IPS DF 4.7 (cell line): ENCODE results near the gene GRK3.
"Not testable (repeated sequence)": the region's sequence is repeated elsewhere in the genome, so short reads cannot be mapped to it uniquely, and the experiment has no call there.

Experiments
- DNase-seq: peaks from one replicate; pipeline ENCODE4 v3.0.0-alpha.2; 2013; ENCODE audit warnings: low spot score; ENCODE audit errors: extremely low read depth

The GRK3 gene

DNA sequence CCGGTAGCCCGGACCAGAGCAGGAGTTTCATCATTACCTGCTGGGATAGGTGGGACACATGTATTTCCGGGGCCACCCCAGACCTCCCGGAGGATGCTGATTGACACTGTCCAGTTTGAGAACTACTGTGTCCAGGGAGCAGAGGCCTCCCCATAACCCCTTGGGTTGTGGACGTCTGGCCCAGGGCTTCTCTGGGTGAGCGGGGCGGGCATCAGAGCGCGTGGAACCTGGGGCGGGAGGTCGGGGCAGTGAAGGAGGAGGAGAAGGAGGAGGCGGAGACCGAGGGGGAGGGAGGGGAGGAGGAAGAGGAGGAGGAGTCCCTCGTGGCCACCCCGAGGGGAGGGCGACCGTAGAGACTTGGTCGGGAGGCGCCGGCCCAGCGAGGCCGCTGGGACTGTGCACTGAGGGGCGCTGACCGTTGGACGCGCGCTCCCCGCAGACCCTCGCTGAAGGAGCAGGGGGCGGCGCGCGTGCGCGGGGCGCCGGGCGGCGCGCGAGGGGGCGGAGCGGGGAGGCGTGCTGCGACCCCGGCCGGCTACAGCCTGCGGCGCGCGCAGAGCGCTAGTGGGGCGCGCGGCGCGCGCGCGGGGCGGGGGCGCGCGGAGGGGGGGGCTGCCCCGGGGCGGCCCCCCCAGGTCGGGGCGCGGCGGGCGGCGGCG, at the start of gene GRK3:
Gene GRK3, plus strand, starts transcription at position 356 of the 659 bp plus-strand sequence. CDS start 366 bp downstream, outside the sequence.
- no peak for DNase-seq

DNA sequence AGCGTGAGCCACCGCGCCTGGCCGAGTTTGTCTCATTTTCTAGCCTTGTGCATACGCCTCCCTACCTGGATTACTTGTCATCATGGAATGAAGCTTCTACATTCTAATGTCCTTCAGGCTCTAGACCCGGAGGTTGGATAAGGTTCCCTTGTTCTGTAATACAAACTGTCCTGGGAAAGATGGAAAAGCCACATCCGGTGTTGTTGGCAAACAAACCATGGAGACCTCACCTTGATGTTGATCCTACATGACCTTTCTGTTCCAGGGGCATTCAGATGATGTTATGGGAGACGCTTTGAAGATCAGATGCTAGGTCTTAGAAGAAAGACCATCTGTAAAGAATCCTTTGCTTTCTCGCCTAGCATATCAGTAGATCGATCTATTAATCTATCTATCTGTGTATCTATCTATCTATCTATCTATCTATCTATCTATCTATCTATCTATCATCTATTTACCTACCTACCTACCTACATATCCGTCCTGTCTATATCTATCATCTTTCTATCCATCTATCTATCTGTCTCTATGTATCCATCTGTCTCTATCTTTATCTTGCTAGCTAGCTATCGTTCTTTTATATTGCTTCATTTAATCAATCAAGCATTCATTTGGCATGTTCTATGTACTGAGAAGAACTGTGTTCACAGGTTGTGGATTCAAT, 46.3 kb upstream of the GRK3 start:
- no peak for DNase-seq

DNA sequence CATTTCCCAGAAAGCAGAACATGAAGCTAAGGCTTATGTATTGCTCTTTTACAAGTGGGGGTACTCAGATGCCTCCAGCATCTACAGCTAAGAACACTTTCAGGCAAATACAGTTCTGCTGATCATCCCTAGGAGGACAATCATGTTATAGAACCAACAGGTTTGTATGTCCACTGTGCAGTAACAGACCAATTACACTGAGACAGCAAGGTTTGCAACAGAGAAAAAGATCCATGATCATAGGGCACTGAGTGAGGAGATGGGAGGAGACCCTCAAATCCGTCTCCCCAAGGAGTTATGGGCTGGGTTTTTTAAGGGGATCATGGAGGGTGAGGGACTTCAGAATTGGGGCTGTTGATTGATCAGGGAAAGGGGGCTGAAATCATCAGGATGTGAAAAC, 39.1 kb upstream of the GRK3 start:
- no peak for DNase-seq

DNA sequence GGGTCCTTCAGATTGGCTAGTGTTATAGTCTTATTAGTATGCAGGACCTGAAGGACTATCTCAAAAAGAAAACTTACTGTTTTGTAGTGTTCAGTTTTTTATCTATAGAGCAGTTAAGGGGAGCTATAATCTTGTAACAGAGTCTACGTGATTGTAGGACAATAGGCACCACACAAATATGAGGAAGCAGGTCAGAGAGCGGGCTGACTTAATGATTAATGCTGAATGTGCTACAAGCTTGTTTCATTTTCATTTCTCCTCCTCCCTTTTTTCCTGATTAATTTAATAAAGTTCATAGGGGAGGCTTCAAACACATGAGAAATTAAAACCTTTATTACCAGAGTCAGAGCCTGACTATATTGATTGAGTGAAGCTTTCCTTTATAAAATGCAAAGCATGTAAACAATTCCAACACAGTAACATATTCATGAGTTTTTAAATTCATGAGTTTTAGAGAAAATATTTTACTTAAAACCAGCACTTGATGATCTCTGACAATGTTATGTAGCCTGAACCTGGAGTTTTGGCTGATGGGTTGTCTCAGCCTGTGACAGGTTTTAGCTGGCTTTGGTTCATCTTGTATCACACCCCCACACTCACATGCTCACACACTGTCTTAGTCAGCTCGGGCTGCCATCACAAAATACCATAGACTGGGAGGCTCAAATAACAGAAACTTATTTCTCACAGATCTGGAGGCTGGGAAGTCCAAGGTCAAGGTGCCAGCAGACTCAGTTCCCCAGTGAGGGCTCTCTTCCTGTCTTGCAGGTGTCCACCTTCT, 38.5 kb upstream of the GRK3 start:
- DNase-seq: not testable (repeated sequence)

DNA sequence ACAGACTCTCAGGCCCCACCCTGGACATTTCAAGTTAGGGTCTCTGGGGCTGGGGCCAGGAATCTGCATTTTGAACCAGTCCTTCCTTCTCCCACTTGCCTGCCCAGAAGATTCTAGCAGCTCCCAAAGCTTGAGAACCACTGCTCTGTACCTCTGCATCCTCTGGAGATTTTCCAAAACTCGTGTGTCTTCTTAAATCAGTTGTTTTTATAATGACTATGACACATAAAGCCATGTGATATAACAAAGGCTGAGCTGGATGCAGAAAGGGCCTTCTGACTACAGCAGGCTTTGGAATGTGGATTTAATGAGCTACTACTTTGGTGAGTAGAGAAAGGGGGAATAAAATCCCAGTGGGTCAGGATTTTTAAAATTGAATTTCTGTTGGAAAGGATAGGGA, 37.5 kb upstream of the GRK3 start:
- DNase-seq: not testable (repeated sequence)

DNA sequence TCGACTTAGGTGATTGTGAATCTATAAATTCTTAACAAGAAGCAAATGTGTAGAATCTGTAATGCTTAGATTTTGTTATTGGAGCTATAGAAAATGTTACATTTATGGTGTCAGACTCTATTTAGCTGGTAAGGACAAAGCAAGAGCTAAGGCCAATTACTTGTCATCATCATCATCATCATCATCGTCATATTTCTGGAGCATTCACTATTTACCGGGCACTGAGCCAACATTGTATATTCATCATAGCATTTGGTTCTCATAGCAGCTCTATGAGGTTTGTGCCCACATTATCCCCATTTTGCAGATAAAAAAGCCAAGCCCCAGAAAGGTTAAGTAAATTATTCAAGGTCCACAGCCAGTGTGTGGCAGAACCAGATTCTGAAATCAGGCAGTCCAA, 36.4 kb upstream of the GRK3 start:
- DNase-seq: not testable (repeated sequence)

DNA sequence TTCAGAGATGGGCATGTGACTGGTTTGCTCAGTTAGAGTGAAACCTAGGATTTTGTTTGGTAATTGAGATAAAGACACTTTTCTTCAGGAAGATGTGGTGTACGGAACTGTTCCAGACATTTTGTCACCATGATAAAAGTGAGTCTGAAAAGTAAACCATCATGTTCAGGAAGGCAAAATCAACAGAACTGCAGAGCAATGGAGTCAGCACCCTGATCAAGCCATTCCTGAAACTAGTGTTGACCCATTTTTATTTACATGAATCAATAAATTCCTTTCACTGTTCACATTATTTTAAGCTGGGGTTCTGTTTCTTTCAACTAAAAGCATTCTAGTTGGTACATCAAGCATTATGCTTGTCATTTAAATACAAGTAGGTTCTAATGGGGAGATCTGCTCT, 35.4 kb upstream of the GRK3 start:
- DNase-seq: not testable (repeated sequence)

DNA sequence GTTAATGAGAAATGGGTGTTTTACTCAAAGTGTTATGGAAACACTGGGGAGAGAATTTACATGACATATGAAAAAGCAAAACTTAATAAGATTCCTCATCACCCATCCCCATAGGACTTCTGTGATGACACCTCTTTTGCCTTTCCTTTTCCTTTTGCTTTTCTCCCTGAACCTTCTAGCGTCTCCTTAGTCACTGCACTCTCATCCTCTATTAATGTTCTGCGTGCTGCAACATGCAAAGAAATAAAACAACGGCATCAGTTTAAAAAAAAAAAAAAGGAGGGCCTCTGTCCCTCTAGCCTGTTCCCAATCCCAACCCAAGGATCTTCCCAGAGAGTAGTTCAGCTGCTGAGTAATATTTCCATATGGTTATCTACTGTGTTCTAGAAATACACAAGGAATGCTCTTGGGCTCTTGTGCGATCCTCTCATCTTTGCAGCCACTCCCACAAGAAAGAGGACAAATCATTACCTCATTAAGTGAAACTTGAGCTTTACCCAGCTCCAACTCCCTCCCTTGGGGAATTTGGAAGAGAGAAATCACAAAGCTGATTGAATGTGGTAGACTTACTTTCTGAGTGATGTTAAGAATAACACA, 34.8 kb upstream of the GRK3 start:
- DNase-seq: not testable (repeated sequence)

DNA sequence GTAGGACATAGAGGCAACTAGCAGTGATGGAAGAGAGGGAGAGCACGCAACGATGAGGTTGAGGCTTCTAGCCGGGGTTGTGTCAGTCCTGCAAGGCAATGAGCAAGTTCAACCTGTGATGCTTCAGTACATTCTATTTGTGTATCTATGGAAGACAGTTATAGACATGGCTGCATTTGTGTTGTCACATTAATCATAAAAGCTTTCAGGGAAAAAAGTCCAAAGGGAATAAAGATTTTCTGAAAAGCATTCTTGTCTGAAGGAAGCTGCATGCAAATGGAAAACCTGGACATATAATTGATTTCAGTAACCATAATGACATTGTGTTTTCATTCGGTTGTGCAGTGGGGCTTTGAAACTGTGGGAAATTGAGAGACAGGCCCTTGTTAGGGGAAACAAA, 32.8 kb upstream of the GRK3 start:
- not testable (repeated sequence) for DNase-seq

DNA sequence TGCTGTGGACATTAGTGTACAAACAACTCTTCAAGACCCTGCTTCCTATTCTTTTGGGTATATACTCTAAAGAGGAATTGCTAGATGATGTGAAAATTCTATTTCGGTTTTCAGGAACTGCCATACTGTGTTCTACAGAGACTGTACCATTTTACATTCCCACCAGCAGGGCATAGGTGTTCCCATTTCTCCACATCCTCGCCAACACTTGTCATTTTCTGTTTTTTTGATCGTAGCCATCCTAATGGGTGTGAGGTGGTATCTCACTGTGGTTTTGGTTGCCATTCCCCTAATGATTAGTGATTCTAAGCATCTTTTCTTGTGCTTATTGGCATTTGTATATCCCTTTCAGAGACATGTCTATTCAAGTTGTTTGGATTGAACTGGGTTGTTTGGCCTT, 29.8 kb upstream of the GRK3 start:
- no peak for DNase-seq

DNA sequence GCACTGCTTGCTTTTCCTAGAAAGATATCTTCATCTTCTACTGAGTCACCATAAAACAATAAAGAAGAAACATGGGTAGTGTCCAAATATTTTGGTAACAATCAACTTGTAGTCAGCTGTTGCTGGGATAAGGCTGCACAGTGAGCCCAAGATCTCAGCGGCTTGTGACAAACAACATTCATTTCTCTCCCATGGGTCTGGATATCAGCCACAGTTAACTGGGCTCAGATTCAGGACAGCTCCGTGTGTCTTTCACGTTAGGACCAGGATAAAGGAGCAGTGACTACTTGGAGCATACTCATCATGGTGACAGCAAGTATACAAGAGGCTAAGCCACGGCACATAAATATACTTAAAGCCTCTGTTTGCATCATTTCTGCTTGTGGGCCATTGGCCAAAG, 27.9 kb upstream of the GRK3 start:
- DNase-seq: no peak

DNA sequence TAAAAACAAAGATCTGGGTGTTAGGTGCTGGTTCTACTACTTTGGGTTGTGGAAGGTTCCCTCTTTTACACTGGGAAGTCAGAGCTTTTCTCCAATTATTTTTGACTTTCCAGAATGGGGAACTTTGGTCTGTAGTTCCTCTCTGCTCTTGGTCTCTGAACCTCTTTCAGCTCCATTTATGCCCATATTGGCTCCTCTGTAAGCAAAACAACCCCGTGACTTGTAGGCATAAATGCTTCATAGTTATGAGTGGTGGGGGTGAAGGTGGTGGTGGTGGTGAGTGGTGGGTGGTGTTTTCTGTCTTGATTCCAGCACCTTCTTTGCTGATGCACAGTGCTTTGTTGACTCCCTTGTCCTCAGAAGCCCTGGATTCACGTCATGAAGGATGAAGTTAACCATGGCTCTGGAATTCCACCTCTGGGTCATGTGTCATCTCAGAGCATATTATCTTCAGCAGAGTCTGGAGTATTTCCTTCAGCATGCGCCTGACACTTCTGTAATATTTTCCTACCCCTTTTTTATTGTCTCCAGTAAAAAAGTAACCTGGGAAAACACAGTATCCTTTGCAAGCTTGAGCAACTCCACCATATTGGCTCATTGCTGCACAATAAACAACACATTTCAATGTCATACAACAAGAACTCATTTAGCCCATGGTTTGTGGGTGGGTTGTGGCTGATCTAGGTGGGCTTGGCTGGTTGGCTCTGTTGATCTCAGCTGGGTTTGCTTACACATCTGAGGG, 24.1 kb upstream of the GRK3 start:
- DNase-seq: no peak

DNA sequence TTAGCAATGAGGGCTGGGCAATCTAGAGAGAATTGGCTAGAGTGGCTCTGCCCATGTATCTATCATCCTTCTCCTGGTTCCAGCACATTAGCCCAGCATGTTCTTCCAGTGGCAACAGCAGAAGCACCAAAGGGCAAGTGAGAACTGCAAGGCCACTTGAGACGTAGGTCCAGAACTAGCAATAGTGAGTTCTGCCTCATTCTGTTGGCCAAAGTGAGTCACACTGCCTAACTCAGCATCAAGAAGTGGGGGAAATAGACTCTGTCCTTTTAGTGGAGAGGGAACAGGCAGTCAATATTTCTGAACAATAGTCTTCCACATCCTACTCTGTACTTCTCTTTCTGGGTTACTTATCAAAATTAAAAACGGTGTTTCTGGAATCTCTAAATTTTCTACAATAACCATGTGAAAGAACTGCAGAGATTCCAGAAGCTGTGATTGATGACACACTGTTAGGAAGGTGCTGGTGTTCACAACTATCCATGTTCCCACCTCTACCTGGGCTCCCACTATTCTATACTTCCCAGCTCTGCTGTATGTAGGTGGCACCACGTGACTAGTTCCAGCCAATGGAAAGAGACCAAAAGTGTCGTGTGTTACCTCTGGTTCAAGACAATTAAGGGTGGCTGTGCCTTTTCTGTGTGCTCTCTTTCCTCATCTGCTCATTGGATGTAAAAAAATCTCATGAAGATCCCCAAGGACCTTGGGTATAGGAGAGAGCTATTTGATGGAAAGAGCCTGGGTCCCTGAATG, 23.4 kb upstream of the GRK3 start:
- no peak for DNase-seq

DNA sequence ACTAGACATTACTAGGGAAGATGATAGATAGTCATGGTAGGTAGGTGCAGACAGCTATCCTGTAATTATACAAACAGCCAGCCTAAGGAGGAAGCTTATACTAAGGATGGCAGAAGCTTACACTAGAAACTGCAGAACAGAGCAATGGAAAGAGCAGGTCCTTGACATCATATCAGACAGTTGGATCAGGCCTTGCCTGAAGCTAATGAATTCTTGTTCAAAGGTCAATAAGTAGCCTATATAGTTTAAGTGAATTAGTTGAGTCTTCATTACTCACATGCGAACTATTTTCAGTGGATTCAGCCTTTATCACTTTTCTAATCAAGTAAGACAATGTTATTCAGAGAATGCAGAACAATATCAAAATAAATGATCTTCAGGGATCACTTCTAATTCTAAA, 22.3 kb upstream of the GRK3 start:
- DNase-seq: no peak

DNA sequence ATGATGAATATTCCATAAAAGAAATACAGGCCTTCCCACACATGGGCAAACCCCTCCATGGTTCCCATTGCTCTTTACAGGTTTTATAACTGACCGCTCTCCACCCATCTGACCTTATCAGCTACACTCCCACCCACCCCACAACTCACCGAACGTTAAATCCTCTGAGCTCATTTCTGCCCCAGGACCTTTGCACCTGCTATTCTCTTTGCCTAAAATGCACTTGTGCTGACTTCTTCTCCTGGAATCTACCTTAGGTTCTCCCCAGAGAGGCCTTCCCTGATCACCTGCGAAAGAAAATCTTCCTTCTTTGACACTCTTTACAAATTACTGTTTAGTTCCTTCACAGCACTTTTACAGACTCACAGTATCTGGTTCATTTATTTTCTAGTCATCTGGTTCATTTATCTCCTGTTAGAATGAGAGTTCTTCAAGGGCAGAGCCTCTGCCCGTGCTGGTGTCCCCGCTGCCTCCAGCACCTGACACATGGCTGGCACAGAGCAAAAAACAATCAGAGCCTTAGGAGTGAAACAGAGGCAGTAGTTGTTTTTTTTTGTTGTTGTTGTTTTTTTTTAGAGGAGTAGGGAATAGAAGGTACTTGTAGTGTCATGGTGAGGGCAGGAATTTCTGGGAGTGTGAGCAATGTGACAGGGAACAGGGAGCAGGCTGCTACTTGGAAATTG, 21.6 kb upstream of the GRK3 start:
- DNase-seq: no peak

DNA sequence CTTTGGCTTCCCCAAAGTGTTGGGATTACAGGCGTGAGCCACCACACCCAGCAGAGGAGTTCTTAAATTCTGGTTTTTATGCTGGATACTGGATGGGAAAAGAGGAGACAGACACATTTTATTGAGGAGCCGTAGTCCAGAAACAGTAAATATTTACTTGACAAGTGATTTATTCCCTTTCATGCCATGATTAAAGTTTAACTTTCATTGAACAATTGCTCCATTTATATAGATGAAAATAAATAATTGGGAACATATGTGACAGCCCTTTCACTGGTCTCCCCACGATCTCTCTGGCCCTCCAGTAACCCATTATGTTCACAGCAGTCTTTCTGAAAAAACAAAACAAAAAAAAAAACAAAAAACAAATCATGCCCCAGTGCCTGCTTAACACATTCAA, 19.3 kb upstream of the GRK3 start:
- DNase-seq: no peak

DNA sequence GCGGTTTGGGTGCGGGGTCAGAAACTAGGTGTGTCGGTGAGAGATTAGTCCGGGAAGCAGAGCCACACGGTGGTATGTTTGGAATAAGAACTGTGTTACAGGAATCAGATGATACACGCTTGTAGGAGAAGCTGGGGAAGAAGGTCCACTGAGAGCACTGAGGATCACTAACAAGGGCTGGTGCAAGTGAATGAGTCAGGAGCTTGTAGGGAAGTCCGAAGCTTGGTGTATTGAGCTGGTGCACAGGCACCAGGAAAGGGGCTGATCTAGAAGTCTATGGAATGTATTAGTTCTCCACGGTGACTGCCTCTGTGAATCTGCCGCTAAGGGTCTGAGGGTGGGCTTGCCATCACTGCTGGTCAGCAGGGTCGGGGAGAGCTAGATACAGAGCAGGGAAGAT, 18.8 kb upstream of the GRK3 start:
- no peak for DNase-seq

DNA sequence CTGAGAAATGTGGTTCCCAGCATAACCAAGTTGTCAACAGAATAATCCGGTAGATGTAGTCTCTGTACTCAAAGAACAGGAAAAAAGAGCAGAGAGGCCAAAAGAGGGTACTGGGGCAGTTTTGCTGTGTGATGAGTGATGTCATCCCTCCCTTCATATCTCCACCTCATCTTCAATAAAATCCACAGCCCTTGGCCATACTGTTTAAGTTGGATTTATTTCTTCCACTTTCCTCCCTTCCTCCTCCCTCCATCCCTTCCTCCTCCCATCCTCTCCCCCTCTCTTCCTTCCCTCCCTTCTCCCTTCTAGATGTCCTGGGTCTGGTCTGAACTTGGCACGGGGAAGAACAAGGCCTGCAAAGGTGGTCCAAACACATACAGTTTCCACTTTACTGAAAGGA, 18.2 kb upstream of the GRK3 start:
- no peak for DNase-seq

DNA sequence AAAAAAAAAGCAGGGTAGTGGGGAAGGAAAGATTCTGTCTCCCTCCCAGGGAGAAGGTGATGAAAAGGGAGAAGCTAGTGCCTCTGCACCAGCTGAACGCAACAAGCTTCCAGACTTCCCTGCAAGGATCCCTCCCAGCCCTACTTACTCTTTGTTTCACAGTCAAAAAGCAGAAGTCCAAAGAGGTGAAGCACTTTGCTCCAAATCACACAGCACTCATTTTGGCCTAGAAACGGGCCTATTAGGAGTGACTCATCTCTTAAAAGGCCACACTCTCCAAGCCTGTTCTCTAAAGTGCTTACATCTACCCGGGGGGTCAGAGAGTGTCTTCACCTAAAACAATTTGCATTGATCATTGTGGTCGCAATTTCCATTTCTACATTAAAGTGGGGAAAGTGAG, 17.7 kb upstream of the GRK3 start:
- no peak for DNase-seq

DNA sequence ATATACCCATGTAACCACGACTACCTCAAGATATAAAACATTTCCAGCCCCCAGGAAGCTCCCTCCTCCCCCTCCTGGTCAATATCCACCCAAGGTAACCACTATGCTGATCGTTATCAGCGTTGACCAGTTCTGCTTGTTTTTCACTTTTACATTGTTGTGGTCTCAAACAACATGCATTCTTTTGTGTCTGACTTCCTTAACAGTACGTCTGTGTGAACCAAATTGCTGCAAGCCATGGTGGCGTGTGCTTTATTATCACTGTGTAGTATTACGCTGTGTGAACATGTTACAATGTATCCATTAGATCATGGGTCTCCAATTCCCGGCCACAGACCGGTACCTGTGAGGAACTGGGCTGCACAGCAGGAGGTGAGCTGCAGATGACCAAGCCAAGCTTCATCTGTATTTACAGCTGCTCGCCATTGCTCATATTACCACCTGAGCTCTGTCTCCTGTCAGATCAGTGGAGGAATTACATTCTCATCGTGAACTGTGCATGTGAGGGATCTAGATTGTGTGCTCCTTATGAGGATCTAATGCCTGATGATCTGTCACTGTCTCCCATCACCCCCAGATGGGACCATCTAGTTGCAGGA, 15.5 kb upstream of the GRK3 start:
- no peak for DNase-seq
